Measurements from ENCODE around the gene ANGPTL2.

ANGPTL2 gene

DNA sequence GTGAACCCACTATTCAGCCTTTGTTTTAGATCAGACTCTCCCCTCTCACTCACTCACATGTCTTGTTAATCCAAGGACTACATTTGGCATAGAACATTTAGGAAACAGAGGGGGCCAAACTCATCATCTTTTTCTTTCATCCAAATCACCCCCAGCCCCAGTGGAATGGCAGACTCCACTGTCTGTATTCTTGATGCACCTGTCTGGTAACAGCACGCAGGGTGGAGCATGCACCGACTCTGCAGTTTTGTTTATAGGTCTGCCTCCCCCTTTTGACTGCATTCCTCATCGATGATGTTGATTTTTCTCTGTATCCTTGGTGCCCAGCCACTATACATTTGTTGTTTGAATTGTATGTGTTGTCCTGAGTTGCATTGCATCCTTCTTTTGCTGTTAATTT lies 66.0 kb downstream of the ANGPTL2 start:
- no peaks in the 10 kb centered on the region for H3K27me3 ChIP-seq (ENCODE audit: low read depth, low read length)
- H3K4me1 ChIP-seq (ENCODE audit: low read length) = no peaks in the 10 kb centered on the region
- no peaks in the 10 kb centered on the region for H3K79me2 ChIP-seq (ENCODE audit: low read length)
- H3K9ac ChIP-seq (ENCODE audit: low read length) = no peak overlapping the region
- no peak overlapping the region for H3K4me3 ChIP-seq (ENCODE audit: low read length)
- H3K9me3 ChIP-seq (ENCODE audit: insufficient read depth, low read length) = no peaks in the 10 kb centered on the region
- no peak for TF ChIP-seq EZH2phosphoT487 (IDR thresholded peaks at IDR 0.05; ENCODE audit: low read depth)
- TF ChIP-seq, protein P1, sequence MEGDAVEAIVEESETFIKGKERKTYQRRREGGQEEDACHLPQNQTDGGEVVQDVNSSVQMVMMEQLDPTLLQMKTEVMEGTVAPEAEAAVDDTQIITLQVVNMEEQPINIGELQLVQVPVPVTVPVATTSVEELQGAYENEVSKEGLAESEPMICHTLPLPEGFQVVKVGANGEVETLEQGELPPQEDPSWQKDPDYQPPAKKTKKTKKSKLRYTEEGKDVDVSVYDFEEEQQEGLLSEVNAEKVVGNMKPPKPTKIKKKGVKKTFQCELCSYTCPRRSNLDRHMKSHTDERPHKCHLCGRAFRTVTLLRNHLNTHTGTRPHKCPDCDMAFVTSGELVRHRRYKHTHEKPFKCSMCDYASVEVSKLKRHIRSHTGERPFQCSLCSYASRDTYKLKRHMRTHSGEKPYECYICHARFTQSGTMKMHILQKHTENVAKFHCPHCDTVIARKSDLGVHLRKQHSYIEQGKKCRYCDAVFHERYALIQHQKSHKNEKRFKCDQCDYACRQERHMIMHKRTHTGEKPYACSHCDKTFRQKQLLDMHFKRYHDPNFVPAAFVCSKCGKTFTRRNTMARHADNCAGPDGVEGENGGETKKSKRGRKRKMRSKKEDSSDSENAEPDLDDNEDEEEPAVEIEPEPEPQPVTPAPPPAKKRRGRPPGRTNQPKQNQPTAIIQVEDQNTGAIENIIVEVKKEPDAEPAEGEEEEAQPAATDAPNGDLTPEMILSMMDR (IDR thresholded peaks at IDR 0.05; ENCODE audit: low read depth, low read length) = no peak
- no peak overlapping the region for H2AFZ ChIP-seq (ENCODE audit: low read depth, low read length)
- H3K27ac ChIP-seq (ENCODE audit: low read length) = no peak overlapping the region
- no peaks in the 10 kb centered on the region for H3K36me3 ChIP-seq (replicated peaks; ENCODE audit: low read depth, low read length)
- no peaks in the 10 kb centered on the region for H4K20me1 ChIP-seq (ENCODE audit: insufficient read depth, low read length)
- H3K4me2 ChIP-seq (ENCODE audit: low read length) = no peak overlapping the region

DNA sequence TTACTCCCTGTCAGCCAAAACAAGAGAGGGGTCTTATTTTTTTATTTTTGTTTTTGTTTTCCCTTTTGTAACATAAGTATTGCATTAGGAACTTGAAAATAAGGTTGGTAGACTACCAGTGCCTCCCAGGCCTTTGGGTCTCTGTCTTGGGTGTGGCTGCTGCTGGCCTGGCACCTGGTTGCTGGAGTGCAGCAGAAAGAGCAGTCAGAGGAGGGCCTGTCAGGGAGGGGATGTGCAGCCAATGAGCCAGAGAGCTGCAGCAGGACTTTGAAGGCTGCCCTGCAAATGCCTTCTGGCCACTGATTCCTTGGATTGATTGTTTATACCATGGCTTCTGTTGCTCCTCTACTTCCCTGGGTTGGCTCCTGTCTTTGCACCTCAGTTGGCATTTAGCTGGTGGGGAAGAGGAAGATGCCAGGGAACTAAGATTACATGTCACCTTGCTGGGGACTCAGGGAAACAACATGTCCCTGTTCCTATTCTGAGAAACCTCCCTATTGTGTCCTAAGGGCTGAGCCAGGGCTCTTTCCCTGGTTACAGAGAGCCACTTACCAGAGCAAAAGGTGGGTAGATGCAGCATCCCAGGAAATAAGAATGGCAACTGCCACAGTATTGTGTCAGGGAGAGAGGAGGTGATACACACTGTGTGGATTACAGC lies 66.6 kb downstream of the ANGPTL2 start:
- Histone ChIP-seq H3K9ac (ENCODE audit: low read length) (no peak overlapping the region), H3K4me2 (ENCODE audit: low read length) (no peak overlapping the region), H3K9me3 (ENCODE audit: insufficient read depth, low read length) (no peaks in the 10 kb centered on the region), H3K36me3 (replicated peaks; ENCODE audit: low read depth, low read length) (no peaks in the 10 kb centered on the region), H3K79me2 (ENCODE audit: low read length) (no peaks in the 10 kb centered on the region), H3K27me3 (ENCODE audit: low read depth, low read length) (no peaks in the 10 kb centered on the region), H3K27ac (ENCODE audit: low read length) (no peak overlapping the region), H3K4me1 (ENCODE audit: low read length) (no peaks in the 10 kb centered on the region), H3K4me3 (ENCODE audit: low read length) (no peak overlapping the region), H4K20me1 (ENCODE audit: insufficient read depth, low read length) (no peaks in the 10 kb centered on the region), H2AFZ (ENCODE audit: low read depth, low read length) (no peak overlapping the region)
- TF ChIP-seq, protein P1 (IDR thresholded peaks at IDR 0.05; ENCODE audit: low read depth, low read length) = no peak
- TF ChIP-seq EZH2phosphoT487 (IDR thresholded peaks at IDR 0.05; ENCODE audit: low read depth) = no peak

- Histone ChIP-seq H4K20me1 (ENCODE audit: insufficient read depth, low read length) (no peaks in the 10 kb centered on the region), H3K27me3 (ENCODE audit: low read depth, low read length) (no peaks in the 10 kb centered on the region), H3K79me2 (ENCODE audit: low read length) (no peaks in the 10 kb centered on the region), H3K4me3 (ENCODE audit: low read length) (no peak overlapping the region), H2AFZ (ENCODE audit: low read depth, low read length) (no peak overlapping the region), H3K4me2 (ENCODE audit: low read length) (no peak overlapping the region), H3K4me1 (ENCODE audit: low read length) (peaks cover 4% of the 10 kb centered on the region), H3K27ac (ENCODE audit: low read length) (no peak overlapping the region), H3K36me3 (replicated peaks; ENCODE audit: low read depth, low read length) (no peaks in the 10 kb centered on the region), H3K9ac (ENCODE audit: low read length) (no peak overlapping the region), H3K9me3 (ENCODE audit: insufficient read depth, low read length) (no peaks in the 10 kb centered on the region)
- TF ChIP-seq, protein P1 (IDR thresholded peaks at IDR 0.05; ENCODE audit: low read depth, low read length) = no peak
- no peak for TF ChIP-seq EZH2phosphoT487 (IDR thresholded peaks at IDR 0.05; ENCODE audit: low read depth)
Measured at GRCh38 chr9:127053960-127054359, 68.5 kb downstream of the ANGPTL2 start.

DNA sequence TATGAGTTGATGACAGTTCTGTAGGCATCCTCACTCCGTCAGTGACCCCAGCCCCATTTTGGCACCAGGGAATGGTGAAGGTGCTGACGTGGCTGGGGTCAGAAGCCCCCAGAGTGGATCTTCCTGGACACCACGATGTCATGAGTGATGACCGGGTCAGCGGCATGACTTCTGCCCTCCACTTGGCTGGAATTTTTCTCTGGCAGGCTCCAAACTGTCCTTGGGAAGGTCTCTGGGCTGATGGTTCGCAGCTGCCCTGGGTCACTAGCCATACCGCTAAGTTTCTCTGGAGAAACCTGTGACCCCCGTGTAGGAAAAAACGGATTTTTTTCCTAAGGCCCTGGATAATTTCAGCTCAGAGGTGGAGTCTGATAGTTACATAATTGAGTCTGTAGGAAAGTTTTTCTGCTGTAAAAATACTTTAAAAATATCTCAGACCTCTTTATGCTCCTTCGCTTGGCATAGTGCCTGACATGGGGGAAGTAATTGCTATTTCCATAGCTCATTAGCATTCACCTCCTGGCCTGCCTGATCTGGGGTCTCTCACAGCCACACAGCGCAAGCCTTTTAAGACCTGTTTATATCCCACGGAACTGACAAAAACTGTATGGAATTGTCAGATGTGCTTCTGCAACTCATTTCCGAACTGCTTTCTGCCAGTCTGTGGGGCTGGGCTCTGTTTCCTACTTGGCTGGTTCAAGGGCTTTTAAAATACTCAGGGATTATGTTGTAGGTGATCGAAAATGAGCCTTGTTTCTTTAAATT lies 69.2 kb downstream of the ANGPTL2 start:
- H3K4me1 ChIP-seq (ENCODE audit: low read length) = peaks cover 7% of the 10 kb centered on the region
- H3K79me2 ChIP-seq (ENCODE audit: low read length) = no peaks in the 10 kb centered on the region
- H3K9me3 ChIP-seq (ENCODE audit: insufficient read depth, low read length) = no peaks in the 10 kb centered on the region
- H3K9ac ChIP-seq (ENCODE audit: low read length) = no peak overlapping the region
- H4K20me1 ChIP-seq (ENCODE audit: insufficient read depth, low read length) = no peaks in the 10 kb centered on the region
- H3K36me3 ChIP-seq (replicated peaks; ENCODE audit: low read depth, low read length) = no peaks in the 10 kb centered on the region
- TF ChIP-seq, protein P1 (IDR thresholded peaks at IDR 0.05; ENCODE audit: low read depth, low read length) = no peak
- TF ChIP-seq EZH2phosphoT487 (IDR thresholded peaks at IDR 0.05; ENCODE audit: low read depth) = no peak
- H3K4me2 ChIP-seq (ENCODE audit: low read length) = no peak overlapping the region
- no peak overlapping the region for H2AFZ ChIP-seq (ENCODE audit: low read depth, low read length)
- no peak overlapping the region for H3K4me3 ChIP-seq (ENCODE audit: low read length)
- no peak overlapping the region for H3K27ac ChIP-seq (ENCODE audit: low read length)
- no peaks in the 10 kb centered on the region for H3K27me3 ChIP-seq (ENCODE audit: low read depth, low read length)
